Measurements from ENCODE around the gene FAM47E. TPM values are rescaled to one million over a fixed set of nuclear protein-coding genes. Genes with fewer than 3 reads are reported as not detected.

The FAM47E gene
- total RNA-seq, 1 experiment from 2014 or later: 2.0 TPM

- no peak for TF ChIP-seq CTCF (conservative IDR thresholded peaks at IDR 0.05)
- Histone ChIP-seq H2BK5ac (ENCODE audit: insufficient read length, low read length) (no peak overlapping the region), H3K56ac (ENCODE audit: insufficient read length, low read depth, low read length) (no peak overlapping the region), H3K9me3 (ENCODE audit: control insufficient read depth, low read depth, low read length) (no peaks in the 10 kb centered on the region), H3K14ac (ENCODE audit: insufficient read depth, low read length) (no peak overlapping the region), H2BK120ac (ENCODE audit: low read depth, low read length, poor library complexity, severe bottlenecking) (no peak overlapping the region), H2AK5ac (ENCODE audit: insufficient read length, low read length) (no peak overlapping the region), H3K79me2 (ENCODE audit: insufficient read depth, low read length) (no peaks in the 10 kb centered on the region; the same call in 1 of the 2 replicates), H3K18ac (ENCODE audit: insufficient read length, low read depth, low read length) (no peak overlapping the region), H4K5ac (ENCODE audit: insufficient read length, low read depth, low read length) (no peak overlapping the region), H2BK20ac (ENCODE audit: low read depth, low read length, poor library complexity, severe bottlenecking) (no peak overlapping the region), H3K79me1 (ENCODE audit: insufficient read depth, low read depth, low read length, poor library complexity, severe bottlenecking) (no peaks in the 10 kb centered on the region), H3K4me2 (ENCODE audit: insufficient read depth, insufficient read length, low read length) (no peak overlapping the region), H2BK15ac (ENCODE audit: low read depth, low read length) (no peak overlapping the region), H2BK12ac (ENCODE audit: insufficient read length, low read depth, low read length) (no peak overlapping the region), H3K23ac (ENCODE audit: insufficient read length, low read depth, low read length) (no peak overlapping the region), H4K20me1 (ENCODE audit: control insufficient read depth, insufficient read depth, insufficient read length) (no peaks in the 10 kb centered on the region), H3K9ac (ENCODE audit: extremely low read depth, insufficient read length, low read length) (no peak overlapping the region), H3T11ph (ENCODE audit: low read length) (no peak overlapping the region), H4K91ac (ENCODE audit: insufficient read length, low read depth, low read length) (no peak overlapping the region), H2AFZ (ENCODE audit: low read length) (no peak overlapping the region), H3K27ac (ENCODE audit: insufficient read length, low read depth, low read length) (no peak overlapping the region), H3K4ac (ENCODE audit: low read depth, low read length) (no peak overlapping the region), H3K4me1 (ENCODE audit: insufficient read depth, low read length) (no peaks in the 10 kb centered on the region; the same call in 1 of the 2 replicates), H4K8ac (replicated peaks; ENCODE audit: insufficient read length, low read depth, low read length) (no peak overlapping the region), H3K27me3 (ENCODE audit: insufficient read depth, low read length) (no peaks in the 10 kb centered on the region), H3K23me2 (ENCODE audit: insufficient read length, low read depth, low read length, poor library complexity, severe bottlenecking) (no peaks in the 10 kb centered on the region)
- Mint-ChIP-seq H3K27me3 (ENCODE audit: low read depth) (no peaks in the 10 kb centered on the region), H3K9me3 (no peaks in the 10 kb centered on the region), H3K27ac (no peak overlapping the region), H3K4me3 (no peak overlapping the region), H3K36me3 (ENCODE audit: insufficient read depth in 1 of 3, low read depth in 3 of 3) (no peaks in the 10 kb centered on the region; a peak in 1 of 7 replicates), H3K4me1 (peaks cover 17 to 18% of the 10 kb centered on the region in 2 experiments)
- DNase-seq: no peak
Observed at GRCh38 chr4:76207549-76207948, 44.0 kb upstream of the FAM47E start.

Data from H9 (cell line).